ENCODE results near the gene RNF213.
"Not testable (repeated sequence)": the region's sequence is repeated elsewhere in the genome, so short reads cannot be mapped to it uniquely, and the experiment has no call there.

The RNF213 gene

DNA sequence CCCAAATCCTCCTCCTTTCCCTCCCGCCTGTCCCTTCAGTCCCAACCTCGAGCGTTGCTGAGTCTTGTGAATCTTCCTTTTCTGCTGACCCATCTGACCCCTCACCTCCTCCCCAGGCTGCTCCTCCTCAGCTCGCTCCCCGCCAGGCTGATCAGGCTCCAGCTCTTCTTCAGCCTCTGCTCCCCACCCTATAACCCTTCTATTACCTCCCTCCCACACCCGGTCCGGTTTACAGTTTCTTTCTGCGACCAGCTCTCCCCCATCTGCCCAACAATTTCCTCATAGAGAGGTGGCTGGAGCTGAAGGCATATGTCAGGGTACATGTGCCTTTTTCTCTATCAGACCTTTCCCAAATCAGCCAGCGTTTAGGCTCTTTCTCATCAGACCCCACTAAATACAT is 140.4 kb downstream of the RNF213 start:
- DNase-seq = not testable (repeated sequence)

- DNase-seq = not testable (repeated sequence)
Observed at GRCh38 chr17:80402102-80402501, 141.4 kb downstream of the RNF213 start.

DNA sequence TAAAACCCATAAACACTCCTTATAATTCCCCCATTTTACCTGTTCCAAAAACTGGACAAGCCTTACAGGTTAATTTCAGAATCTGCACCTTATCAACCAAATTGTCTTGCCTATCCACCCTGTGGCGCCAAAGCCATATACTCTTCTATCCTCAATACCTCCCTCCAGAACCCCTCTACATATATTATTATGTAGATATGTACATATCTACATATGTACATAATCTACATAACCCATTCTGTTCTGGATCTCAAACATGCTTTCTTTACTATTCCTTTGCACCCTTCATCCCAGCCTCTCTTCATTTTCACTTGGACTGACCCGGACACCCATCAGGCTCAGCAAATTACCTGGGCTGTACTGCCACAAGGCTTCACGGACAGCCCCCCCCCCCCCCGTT is 142.3 kb downstream of the RNF213 start:
- DNase-seq = no peak

DNA sequence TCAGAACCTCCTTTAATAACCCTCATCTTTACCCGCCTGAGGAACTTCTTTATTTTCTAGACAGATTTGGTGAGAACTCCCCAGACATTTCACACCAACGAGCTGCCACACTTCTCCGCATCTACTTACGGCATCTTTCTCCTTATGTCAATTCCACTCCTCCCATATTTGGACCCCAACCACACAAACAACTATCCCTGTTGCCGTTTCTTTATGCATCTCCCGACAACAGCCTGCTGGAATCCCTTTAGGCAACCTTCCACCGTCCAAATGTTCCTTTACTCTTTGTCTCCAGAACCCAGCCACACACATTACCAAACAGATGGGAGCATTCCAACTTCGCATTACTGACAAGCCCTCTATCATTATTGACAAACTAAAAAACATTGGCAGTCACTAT is 145.5 kb downstream of the RNF213 start:
- no peak for DNase-seq

DNA sequence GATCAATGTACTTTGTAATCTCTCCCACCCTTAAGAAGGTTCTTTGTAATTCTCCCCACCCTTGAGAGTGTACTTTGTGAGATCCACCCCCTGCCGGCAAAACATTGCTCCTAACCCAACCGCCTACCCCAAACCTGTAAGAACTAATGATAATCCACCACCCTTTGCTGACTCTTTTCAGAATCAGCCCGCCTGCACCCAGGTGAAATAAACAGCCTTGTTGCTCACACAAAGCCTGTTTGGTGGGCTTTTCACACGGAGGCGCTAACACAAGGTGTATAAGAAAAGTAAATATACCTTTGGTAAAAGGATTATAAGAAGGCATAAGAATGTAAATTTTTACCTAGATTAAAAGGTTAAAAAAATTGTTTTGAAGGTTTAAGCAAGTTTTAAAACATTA is 147.3 kb downstream of the RNF213 start:
- DNase-seq = not testable (repeated sequence)

DNA sequence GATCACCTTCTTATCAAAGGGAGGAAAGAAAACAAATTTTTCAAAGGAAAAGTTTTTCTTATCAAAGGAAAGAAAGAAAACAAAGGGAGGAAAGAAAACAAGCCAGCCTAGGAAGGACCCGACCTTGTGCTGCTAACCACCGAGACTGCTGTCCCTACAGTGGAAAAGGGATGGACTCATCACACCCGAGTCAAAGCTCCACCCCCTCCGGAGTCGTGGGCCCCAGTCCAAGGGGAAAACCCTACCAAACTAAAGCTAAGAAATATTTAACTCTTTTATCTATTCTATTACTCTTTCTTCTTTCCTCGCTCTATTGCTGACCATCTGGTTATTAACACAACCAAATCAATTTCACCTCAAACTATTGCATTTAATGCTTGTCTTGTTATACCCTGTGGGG is 148.2 kb downstream of the RNF213 start:
- DNase-seq = no peak

DNA sequence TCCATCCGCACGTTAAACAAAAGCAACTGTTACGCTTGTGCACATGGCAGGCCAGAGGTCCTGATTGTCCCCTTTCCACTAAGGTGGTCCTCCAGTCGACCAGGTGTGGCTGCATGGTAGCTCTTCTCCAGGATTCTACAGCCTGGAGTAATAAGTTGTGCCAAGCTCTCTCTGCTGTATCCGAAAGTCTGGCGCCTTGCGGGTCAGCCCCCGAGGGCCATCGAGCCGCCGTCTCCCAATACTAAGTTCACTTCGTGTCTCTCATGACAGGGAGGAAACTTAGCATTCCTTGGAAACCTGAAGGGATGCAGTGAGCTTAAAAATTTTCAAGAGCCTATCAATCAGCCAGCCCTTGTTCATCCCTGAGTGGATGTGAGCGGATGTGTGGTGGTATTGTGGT is 149.0 kb downstream of the RNF213 start:
- DNase-seq = no peak

DNA sequence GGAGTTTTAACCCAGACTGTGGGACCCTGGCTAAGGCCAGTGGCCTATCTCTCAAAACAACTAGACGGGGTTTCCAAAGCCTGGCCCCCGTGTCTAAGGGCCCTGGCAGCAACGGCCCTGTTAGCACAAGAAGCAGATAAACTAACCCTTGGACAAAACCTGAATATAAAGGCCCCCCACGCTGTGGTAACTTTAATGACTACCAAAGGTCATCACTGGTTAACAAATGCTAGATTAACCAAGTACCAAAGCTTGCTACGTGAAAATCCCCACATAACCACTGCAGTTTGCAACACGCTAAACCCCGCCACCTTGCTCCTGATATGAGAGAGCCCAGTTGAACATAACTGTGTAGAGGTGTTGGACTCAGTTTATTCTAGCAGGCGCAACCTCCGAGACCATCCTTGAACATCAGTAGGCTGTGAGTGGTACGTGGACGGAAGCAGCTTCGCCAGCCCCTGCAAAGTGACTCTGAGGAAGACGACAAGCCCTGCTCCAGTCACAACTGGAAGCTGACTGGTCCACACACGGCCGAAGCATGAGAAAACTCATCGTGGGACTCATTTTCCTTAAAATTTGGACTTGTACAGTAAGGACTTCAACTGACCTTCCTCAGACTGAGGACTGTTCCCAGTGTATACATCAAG is 149.9 kb downstream of the RNF213 start:
- DNase-seq = not testable (repeated sequence)

GRCh38 chr17:80413771-80414507 is 153.3 kb downstream of the RNF213 start:
- DNase-seq = no peak

- DNase-seq = no peak
Observed at GRCh38 chr17:80414508-80414802, 153.8 kb downstream of the RNF213 start.

DNA sequence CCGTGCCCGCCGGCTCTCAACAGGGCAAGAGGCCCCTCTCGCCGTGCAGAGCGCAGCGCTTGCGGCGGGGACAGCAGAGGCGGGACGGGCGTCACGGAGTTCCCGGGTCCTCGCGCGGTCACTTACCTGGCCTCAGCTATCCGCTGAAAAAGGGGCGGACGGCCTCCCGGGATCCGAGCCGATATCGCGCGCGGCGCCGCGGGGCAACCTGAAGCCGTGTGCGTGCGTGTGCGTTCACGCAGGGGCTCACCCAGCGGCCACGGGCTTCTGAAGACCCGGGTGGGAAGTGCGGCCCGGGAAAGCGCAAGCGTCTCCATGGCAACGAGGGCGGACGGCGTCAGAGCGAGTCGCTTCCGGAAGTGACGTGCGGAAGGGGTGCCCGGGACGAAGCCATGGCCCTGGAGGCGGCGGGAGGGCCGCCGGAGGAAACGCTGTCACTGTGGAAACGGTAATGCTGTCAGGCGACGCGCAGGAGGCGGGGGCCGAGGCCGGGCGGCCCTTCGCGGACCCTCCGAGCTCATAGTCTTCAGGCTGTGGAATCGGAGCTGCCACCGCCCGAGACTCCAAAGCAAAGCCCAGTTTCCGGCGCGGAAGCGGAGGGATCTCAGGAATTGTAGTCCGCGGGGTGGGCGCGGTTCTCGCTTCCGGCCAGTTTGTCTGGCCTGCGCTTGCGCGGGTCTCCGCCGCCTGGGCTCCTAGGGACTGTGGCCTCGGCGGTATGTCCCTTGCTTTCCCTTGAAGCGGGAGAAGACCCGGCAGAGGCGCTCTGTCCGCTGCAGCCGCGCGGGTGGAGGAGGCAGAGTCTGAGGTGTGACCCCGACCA is 154.4 kb downstream of the RNF213 start, which contains the start of gene ENDOV:
TSS of gene ENDOV (plus strand) at position 365 of the 823 bp plus-strand sequence. CDS start at position 393, 28 bp downstream.
- peak; percentile 73 to 92 for DNase-seq

DNA sequence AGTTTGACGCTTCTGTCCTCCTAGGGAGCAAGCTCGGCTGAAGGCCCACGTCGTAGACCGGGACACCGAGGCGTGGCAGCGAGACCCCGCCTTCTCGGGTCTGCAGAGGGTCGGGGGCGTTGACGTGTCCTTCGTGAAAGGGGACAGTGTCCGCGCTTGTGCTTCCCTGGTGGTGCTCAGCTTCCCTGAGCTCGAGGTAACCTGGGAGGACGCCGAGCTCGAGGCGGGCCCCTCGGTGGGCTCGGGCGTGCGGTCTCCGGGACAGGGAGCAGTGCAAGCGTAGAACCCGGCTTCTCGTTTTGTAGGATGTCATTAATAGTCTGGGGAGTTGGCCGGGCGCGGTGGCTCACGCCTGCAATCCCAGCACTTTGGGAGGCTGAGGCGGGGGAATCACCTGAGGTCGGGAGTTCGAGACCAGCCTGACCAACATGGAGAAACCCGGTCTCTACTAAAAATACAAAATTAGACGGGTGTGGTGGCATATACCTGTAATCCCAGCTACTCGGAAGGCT is 155.0 kb downstream of the RNF213 start:
- no peak for DNase-seq

DNA sequence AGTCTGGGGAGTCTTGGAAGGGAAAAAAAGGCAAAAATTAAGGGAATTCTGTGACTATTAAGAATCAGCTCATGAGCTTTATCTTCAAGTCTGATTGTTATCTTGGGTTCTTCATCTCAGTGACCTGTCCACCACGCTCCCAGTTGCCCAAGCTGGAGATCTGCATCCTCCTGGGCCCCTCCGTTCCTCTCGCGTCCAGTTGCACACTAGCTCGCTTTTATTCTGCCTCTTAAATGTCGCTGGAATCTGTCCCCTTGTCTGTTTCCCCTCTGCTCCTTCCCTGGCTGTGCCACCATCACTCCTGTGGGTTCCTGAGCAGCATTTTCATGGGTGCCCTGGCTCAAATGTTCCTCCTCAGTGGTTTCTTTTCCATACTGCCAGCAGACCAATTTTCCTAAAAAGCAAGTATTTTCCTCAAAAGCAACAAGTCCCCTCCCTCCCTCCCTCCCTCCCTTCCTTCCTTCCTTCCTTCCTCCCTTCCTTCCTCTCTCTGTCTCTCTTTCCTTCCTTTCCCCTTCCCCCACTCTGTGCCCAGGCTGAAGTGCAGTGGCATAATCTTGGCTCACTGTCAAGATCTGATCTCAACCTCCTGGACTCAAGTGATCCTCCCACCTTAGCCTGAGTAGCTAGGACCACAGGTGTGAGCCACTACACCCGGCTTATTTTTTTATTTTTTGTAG is 155.7 kb downstream of the RNF213 start:
- no peak for DNase-seq

DNA sequence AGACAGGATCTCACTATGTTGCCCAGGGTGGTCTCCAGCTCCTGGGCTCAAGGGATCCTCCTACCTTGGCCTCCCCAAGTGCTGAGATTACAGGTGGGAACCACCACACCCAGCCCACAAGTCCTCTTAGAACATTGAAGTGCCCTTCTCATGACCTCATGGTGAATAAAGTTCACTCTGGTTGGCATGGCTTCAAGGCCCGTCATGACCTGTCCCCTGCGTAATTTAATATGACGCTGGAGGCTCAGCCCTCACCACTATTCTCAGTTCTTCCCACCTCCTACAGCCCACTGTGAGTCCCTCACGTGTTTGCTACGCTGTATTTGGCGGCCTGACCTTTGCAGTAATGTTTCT is 156.3 kb downstream of the RNF213 start:
- DNase-seq = no peak

GRCh38 chr17:80418589-80418988 is 157.9 kb downstream of the RNF213 start:
- DNase-seq = no peak

DNA sequence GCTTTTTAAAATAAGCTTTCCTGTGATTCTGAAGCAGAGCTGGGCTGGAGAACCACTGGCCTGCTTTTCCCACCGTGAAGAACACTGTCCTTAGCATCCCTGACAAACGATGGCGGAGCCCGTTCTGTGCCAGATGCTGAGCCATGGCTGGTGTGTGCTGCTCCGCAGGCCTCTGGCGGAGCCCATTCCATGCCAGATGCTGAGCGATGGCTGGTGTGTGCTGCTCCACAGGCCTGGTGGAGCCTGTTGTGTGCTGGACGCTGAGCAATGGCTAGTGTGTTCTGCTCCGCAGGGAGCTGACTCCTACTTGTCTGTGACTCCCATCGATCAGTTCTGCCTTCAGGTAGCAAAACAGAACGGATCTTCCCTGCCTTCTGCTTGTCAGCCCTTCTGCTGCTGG is 158.6 kb downstream of the RNF213 start:
- no peak for DNase-seq

DNA sequence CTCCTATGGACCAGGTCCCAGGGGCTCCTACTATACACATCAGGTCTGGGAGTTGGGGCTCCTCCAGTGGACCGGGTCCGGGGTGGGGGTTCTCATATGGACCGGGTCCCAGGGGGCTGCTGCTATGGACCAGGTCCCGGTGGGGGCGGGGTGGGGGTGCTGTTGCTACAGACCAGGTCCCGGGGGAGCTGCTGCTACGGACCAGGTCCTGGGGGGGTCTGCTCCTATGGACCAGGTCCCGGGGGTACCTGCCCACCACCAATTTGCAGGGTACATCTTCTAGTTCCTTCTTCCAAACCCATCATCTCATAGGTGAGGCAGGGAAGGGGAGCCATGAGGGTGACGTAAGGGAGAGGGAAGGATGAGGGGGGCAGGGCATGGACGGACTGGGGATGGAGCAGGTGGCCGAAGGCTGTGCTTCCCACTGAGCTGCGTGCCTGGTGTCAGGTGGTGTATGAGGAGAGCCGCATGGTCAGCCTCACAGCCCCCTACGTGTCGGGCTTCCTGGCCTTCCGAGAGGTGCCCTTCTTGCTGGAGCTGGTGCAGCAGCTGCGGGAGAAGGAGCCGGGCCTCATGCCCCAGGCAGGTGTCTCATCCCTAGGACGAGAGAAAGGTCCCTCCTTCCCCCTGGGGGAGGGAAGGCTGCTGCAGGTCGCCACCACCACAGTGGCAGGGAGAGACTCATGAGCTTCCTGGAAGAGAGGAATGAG is 160.9 kb downstream of the RNF213 start:
- DNase-seq = no peak

DNA sequence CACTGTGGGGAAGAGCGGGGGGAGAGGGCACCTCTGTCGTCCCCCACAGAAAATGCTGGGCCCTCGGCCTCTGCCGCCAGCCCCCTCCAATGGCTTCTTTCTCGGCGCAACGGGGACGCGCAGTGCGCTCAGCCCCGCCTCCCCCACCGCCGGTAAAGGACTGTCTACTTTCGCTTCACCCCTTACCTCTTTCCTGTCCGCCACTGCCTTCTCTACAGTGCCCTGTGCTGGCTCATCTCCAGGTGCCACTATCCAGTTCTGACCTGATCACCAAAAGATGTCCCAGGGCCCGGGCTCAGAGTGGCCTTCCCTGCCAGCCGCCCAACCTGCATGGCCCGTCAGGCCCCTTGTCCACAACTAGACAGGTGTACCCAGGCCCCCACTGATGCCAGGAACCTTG is 161.6 kb downstream of the RNF213 start:
- no peak for DNase-seq

GRCh38 chr17:80422981-80423380 is 162.3 kb downstream of the RNF213 start:
- DNase-seq = no peak

DNA sequence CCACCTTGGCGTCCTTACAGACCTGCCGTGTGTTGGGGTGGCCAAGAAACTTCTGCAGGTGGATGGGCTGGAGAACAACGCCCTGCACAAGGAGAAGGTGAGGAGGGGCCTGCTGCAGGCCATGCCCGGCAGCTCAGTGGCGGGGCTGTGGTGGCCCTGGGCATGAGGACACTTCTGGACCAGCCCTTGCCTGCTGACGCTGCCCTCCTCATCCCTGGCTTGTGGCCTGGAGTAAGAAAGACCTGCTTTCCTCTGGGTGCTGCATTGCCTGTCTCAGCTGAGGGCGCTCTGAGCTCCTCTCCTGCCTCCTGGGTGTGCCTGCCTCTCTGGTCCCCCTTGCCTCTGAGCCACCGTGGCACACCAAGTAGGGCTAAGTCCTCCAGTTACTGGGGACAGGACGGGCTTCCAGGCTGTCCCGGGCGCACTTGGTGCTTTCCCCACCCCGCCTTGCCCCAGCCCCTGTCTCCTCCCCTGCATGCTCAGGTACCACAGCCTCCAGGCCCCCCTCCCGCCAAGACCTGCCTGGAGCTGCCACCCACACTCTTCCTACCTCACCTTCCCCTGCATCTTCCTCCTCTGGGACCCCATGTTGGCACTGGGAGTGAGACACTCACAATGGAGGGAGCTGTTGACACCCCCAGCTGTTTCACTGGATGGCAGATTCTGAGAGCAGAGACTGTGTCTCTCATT is 163.0 kb downstream of the RNF213 start:
- DNase-seq = no peak

DNA sequence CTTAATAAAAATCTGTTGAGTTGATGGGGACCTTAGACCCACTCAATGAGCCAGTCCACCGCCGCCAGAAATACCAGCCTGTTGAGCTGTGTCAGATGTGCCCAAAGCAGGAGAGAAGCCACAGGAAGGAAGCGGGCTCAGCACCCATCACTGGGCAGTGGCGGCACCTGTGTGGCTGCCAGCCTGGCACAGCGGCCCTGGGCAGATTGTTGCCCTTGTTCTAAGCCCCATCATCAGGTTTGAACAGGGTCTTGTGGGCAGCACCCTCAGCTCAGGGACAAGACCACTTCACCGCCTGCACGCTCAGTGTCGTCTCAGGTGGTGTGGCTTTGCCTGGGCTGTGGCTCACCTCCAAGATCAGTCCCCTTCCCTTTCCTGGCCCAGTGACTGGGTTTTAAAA is 163.6 kb downstream of the RNF213 start:
- no peak for DNase-seq

All from NCI-H187 (cell line).